ENCODE measurements around the gene SMAD6. TPM values are rescaled to one million over a fixed set of nuclear protein-coding genes. Genes with fewer than 3 reads are reported as not detected.

Gene SMAD6
- total RNA-seq, 2 donors from 2014 or later: 14.8 to 51.2 TPM

DNA sequence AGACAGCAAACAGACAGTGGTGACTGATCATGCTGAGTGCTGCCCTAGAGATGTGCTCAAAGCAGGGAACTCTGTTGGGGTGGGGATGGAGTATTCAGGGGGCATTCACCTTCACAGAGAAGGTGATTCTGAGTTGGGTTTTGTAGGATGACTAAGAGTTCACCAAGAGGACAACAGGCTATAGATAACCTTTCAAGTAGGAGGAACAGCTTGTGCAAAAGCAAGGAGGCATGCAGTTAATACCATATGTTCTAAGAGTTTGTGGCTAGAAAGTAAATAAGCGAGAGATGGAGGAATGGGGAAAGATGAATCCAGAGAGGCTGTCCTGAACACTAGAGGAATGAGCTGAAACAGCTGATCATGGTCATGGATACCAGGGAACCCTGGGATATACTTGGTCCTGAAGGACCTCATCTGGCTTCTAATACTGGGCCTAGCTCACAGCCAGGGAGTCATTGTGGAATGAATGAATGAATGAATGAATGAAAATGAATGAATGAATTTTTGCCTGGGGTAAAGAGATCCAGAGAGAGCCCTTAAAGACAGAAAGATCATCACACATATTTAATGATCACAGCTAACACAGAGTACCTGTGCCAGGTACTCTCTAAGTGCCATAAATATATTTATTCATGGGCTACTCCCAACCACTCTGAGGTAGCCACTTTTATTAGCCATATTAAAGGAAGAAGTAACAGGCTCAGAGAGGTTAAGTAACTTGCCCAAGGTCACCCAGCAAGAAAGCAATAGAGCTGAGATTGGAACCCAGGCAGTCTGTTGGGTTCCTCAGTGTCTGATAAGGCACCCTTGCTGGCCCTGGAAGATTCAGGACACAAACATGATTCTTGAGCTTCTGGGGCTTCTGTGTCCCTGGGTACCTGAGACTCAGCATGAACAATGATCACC lies 22.0 kb downstream of the SMAD6 start:
- H3K4me1 ChIP-seq (replicated peaks): peaks cover 5% of the 10 kb centered on the region
- no peak for DNase-seq (ENCODE audit: low spot score)
- no peaks in the 10 kb centered on the region for H3K27me3 ChIP-seq (replicated peaks; ENCODE audit: insufficient read depth)
- no peak for TF ChIP-seq POLR2A (IDR thresholded peaks at IDR 0.05)
- no peak for TF ChIP-seq POLR2AphosphoS5 (IDR thresholded peaks at IDR 0.05)
- no peak for TF ChIP-seq CTCF (IDR thresholded peaks at IDR 0.05)
- intact Hi-C loops (cut with DNase I): no loop called here
- no peaks in the 10 kb centered on the region for H3K9me3 ChIP-seq
- H3K36me3 ChIP-seq: no peaks in the 10 kb centered on the region
- H3K4me3 ChIP-seq: no peak overlapping the region
- WGBS: 86% methylated on average over 1 of the region's 1 CpG
- H3K27ac ChIP-seq: no peak overlapping the region

- Histone ChIP-seq H3K36me3 (no peaks in the 10 kb centered on the region), H3K4me3 (no peak overlapping the region), H3K9me3 (no peaks in the 10 kb centered on the region), H3K27ac (no peak overlapping the region), H3K27me3 (replicated peaks; ENCODE audit: insufficient read depth) (no peaks in the 10 kb centered on the region), H3K4me1 (replicated peaks) (peaks cover 6% of the 10 kb centered on the region)
- TF ChIP-seq CTCF (IDR thresholded peaks at IDR 0.05) (no peak), POLR2AphosphoS5 (IDR thresholded peaks at IDR 0.05) (no peak), POLR2A (IDR thresholded peaks at IDR 0.05) (no peak)
- WGBS: 30% methylated on average over 14 of the region's 14 CpGs
- intact Hi-C loops (cut with DNase I): no loop called here
- no peak for DNase-seq (ENCODE audit: low spot score)
These were observed 22.9 kb downstream of the SMAD6 start for GRCh38 chr15:66724732-66725463.

DNA sequence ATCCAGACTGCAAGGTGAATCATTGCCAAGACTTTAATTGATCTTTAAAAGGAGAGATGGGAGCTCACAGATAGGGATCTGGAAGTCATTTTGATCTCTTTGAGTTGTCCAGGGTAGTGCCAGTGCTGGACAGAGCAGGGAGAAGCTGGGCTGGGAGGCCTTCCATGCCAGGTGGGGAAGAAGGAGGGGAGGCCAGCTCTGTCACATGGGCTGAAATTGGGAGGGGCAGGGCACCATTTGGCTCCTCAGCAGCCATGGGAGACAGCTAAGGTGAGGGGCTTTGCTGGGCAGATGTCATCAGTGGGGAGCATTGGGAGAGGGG lies 23.4 kb downstream of the SMAD6 start:
- Histone ChIP-seq H3K36me3 (no peaks in the 10 kb centered on the region), H3K9me3 (no peaks in the 10 kb centered on the region), H3K27me3 (replicated peaks; ENCODE audit: insufficient read depth) (no peaks in the 10 kb centered on the region), H3K27ac (no peak overlapping the region), H3K4me1 (replicated peaks) (peaks cover 6% of the 10 kb centered on the region), H3K4me3 (no peak overlapping the region)
- intact Hi-C loops (cut with DNase I): no loop called here
- TF ChIP-seq POLR2AphosphoS5 (IDR thresholded peaks at IDR 0.05): no peak
- TF ChIP-seq POLR2A (IDR thresholded peaks at IDR 0.05): no peak
- TF ChIP-seq CTCF (IDR thresholded peaks at IDR 0.05): no peak
- DNase-seq (ENCODE audit: low spot score): no peak

GRCh38 chr15:66726386-66726785 lies 24.4 kb downstream of the SMAD6 start:
- H3K27ac ChIP-seq: no peak overlapping the region
- DNase-seq (ENCODE audit: low spot score): no peak
- no peaks in the 10 kb centered on the region for H3K27me3 ChIP-seq (replicated peaks; ENCODE audit: insufficient read depth)
- no peaks in the 10 kb centered on the region for H3K36me3 ChIP-seq
- no peaks in the 10 kb centered on the region for H3K9me3 ChIP-seq
- H3K4me1 ChIP-seq (replicated peaks): peaks cover 6% of the 10 kb centered on the region
- intact Hi-C loops (cut with DNase I): no loop called here
- no peak overlapping the region for H3K4me3 ChIP-seq
- WGBS: 73% methylated on average over 2 of the region's 2 CpGs
- TF ChIP-seq POLR2AphosphoS5 (IDR thresholded peaks at IDR 0.05) (no peak), POLR2A (IDR thresholded peaks at IDR 0.05) (no peak), CTCF (IDR thresholded peaks at IDR 0.05) (no peak)

Data from prostate gland (tissue), 2 donors.